HCT116 (cell line): ENCODE data around the gene HSPB1.

Source experiments
- EZH2 ChIP-seq: fragments of 200-600 bp; sonication (generic); IDR thresholded peaks from 2 replicates; pipeline ENCODE4 v1.6.1; 2017; ENCODE audit warnings: antibody characterized with exemption, mixed run types
- JUND ChIP-seq: IDR thresholded peaks from 2 replicates; pipeline ENCODE4 v1.6.1; 2012
- POLR2A ChIP-seq: IDR thresholded peaks from 2 replicates; pipeline ENCODE4 v1.7.0; 2011; ENCODE audit warnings: borderline replicate concordance; ENCODE audit not compliant: insufficient read depth, insufficient read length; ENCODE audit errors: extremely low read depth
- POLR2AphosphoS5 ChIP-seq: IDR thresholded peaks from 2 replicates; pipeline ENCODE4 v1.6.1; 2011; ENCODE audit warnings: mild to moderate bottlenecking, low read depth, low read length, moderate library complexity
- RAD21 ChIP-seq: IDR thresholded peaks from 2 replicates; pipeline ENCODE4 v1.6.1; 2012; ENCODE audit warnings: low read depth, mild to moderate bottlenecking
- SP1 ChIP-seq: IDR thresholded peaks from 2 replicates; pipeline ENCODE4 v1.6.1; 2012; ENCODE audit warnings: low read depth
- SRF ChIP-seq: IDR thresholded peaks from 2 replicates; pipeline ENCODE4 v1.6.1; 2012; ENCODE audit warnings: low read depth
- ZNF274 ChIP-seq: fragments of 200-500 bp; sonication (Bioruptor generic); IDR thresholded peaks from 2 replicates; pipeline ENCODE4 v1.6.1; 2014; ENCODE audit warnings: mild to moderate bottlenecking, low read depth, low read length, inconsistent platforms
- TF ChIP-seq, protein P1 (sequence below), 3 experiments: fragments of 200-600 bp in 1 of 3; sonication (generic) in 1 of 3; IDR thresholded peaks in 2 of 3; conservative IDR thresholded peaks in 1 of 3; 2 replicates each; pipeline ENCODE4 v1.5.1; 2012 to 2017; ENCODE audit warnings: low read depth in 2 of 3, low read length in 2 of 3, antibody characterized with exemption in 1 of 3, borderline replicate concordance in 1 of 3, control low read depth in 1 of 3, mild to moderate bottlenecking in 1 of 3, mixed read lengths in 1 of 3, mixed run types in 1 of 3, moderate library complexity in 1 of 3; ENCODE audit not compliant: insufficient read depth in 1 of 3
- TF ChIP-seq, protein P2 (sequence below): IDR thresholded peaks from 2 replicates; pipeline ENCODE4 v1.6.1; 2012; ENCODE audit warnings: low read depth
- TF ChIP-seq, protein P3 (sequence below): IDR thresholded peaks from 2 replicates; pipeline ENCODE4 v1.6.1; 2012

DNA sequence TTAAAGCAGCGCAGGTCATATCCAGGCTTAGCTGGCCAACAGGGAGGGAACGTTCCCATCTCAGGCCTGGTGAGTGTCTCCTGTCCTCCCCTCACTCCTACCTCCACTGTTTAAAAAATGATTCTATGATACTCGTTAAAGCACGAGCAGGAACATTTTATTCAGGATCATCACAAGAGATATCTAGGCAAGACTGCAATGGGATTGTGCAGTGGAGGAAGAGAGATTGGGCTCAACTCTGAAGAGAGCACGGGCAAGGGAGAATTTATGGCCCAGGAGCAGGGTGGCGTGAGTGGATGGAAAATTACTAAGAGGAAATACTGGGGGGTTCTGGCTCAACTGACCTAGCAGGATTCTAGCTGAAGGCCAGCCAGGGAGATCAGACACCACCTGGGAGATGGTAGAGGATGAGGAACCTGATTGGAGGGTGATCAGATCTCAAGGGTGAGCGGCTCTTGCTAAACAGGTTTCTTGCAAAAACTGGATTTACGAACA, 9.0 kb upstream of the HSPB1 start:
- TF ChIP-seq, protein P1, sequence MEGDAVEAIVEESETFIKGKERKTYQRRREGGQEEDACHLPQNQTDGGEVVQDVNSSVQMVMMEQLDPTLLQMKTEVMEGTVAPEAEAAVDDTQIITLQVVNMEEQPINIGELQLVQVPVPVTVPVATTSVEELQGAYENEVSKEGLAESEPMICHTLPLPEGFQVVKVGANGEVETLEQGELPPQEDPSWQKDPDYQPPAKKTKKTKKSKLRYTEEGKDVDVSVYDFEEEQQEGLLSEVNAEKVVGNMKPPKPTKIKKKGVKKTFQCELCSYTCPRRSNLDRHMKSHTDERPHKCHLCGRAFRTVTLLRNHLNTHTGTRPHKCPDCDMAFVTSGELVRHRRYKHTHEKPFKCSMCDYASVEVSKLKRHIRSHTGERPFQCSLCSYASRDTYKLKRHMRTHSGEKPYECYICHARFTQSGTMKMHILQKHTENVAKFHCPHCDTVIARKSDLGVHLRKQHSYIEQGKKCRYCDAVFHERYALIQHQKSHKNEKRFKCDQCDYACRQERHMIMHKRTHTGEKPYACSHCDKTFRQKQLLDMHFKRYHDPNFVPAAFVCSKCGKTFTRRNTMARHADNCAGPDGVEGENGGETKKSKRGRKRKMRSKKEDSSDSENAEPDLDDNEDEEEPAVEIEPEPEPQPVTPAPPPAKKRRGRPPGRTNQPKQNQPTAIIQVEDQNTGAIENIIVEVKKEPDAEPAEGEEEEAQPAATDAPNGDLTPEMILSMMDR (IDR thresholded peaks at IDR 0.05 in 2 of 3, conservative IDR thresholded peaks at IDR 0.05 in 1 of 3; ENCODE audit: borderline replicate concordance in 1 of 3, insufficient read depth in 1 of 3, low read depth in 2 of 3, low read length in 2 of 3), result no peak
- TF ChIP-seq RAD21 (no peak), POLR2A (no peak), POLR2AphosphoS5 (no peak), JUND (no peak), EZH2 (no peak), SRF (no peak), SP1 (no peak), ZNF274 (no peak)
- TF ChIP-seq, protein P2, sequence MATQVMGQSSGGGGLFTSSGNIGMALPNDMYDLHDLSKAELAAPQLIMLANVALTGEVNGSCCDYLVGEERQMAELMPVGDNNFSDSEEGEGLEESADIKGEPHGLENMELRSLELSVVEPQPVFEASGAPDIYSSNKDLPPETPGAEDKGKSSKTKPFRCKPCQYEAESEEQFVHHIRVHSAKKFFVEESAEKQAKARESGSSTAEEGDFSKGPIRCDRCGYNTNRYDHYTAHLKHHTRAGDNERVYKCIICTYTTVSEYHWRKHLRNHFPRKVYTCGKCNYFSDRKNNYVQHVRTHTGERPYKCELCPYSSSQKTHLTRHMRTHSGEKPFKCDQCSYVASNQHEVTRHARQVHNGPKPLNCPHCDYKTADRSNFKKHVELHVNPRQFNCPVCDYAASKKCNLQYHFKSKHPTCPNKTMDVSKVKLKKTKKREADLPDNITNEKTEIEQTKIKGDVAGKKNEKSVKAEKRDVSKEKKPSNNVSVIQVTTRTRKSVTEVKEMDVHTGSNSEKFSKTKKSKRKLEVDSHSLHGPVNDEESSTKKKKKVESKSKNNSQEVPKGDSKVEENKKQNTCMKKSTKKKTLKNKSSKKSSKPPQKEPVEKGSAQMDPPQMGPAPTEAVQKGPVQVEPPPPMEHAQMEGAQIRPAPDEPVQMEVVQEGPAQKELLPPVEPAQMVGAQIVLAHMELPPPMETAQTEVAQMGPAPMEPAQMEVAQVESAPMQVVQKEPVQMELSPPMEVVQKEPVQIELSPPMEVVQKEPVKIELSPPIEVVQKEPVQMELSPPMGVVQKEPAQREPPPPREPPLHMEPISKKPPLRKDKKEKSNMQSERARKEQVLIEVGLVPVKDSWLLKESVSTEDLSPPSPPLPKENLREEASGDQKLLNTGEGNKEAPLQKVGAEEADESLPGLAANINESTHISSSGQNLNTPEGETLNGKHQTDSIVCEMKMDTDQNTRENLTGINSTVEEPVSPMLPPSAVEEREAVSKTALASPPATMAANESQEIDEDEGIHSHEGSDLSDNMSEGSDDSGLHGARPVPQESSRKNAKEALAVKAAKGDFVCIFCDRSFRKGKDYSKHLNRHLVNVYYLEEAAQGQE, result no peak
- TF ChIP-seq, protein P3, sequence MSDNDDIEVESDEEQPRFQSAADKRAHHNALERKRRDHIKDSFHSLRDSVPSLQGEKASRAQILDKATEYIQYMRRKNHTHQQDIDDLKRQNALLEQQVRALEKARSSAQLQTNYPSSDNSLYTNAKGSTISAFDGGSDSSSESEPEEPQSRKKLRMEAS, result no peak
